Uterus (tissue), 2 donors: Measurements from ENCODE around the gene ZGPAT.

ENCODE experiments used
- CTCF ChIP-seq, 4 experiments: fragments of 200-600 bp in 2 of 4; fragments of 450-650 bp in 2 of 4; sonication (generic) in 2 of 4; IDR thresholded peaks; one replicate each; pipeline ENCODE4 v1.5.1; 2016 to 2019; ENCODE audit warnings: antibody characterized with exemption in 4 of 4, mild to moderate bottlenecking in 2 of 4, moderate library complexity in 1 of 4
- POLR2A ChIP-seq, 2 donors: fragments of 450-650 bp; IDR thresholded peaks; one replicate each; pipeline ENCODE4 v1.6.1; 2016; ENCODE audit warnings: antibody characterized with exemption in 2 of 2, mild to moderate bottlenecking in 1 of 2, moderate library complexity in 1 of 2

GRCh38 chr20:63686094-63686491 is 21.7 kb upstream of the ZGPAT start:
- TF ChIP-seq POLR2A (IDR thresholded peaks at IDR 0.05) (no peak), CTCF (IDR thresholded peaks at IDR 0.05) (no peak)
